Lower leg skin (tissue), 3 donors: Measurements from ENCODE around the gene HAUS3.

ENCODE experiments used
- POLR2A ChIP-seq, 2 donors: fragments of 450-650 bp; IDR thresholded peaks; one replicate each; pipeline ENCODE4 v1.6.1; 2016 to 2017; ENCODE audit warnings: antibody characterized with exemption in 2 of 2, mild to moderate bottlenecking in 1 of 2, moderate library complexity in 1 of 2
- TF ChIP-seq, protein P1 (sequence below), 3 donors: fragments of 450-650 bp; IDR thresholded peaks; one replicate each; pipeline ENCODE4 v1.5.1; 2016; ENCODE audit warnings: antibody characterized with exemption in 3 of 3, mild to moderate bottlenecking in 3 of 3, moderate library complexity in 2 of 3

DNA sequence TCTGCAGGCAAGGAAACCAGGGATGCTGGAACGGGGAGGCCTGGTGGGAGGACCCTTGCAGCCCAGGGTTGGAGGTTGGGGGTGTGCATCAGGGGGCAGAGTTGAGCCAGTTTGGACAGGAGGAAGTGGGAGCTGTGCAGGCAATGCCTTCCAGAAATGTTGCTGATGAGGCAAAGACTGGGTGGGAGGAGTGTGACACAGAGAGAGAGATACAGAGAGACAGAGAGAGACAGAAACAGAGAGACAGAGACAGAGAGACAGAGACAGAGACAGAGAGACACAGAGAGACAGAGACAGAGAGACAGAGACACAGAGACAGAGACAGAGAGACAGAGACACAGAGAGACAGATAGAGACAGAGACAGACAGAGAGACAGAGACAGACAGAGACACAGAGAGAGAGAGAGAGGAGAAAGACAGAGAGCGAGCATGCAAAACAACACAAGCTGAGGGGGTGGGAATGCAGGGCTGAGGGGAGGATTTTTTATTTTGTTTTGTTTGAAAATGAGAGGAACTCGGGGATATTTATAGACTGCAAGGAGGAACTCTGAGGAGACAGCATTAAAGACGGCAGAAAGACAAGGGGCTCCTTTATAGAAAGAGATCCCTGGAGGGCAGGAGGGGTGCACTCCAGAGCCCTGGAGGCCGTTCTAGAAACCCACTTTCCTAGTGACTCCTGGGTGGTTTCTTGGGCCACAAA, 1.9 kb upstream of the HAUS3 start:
- TF ChIP-seq, protein P1, sequence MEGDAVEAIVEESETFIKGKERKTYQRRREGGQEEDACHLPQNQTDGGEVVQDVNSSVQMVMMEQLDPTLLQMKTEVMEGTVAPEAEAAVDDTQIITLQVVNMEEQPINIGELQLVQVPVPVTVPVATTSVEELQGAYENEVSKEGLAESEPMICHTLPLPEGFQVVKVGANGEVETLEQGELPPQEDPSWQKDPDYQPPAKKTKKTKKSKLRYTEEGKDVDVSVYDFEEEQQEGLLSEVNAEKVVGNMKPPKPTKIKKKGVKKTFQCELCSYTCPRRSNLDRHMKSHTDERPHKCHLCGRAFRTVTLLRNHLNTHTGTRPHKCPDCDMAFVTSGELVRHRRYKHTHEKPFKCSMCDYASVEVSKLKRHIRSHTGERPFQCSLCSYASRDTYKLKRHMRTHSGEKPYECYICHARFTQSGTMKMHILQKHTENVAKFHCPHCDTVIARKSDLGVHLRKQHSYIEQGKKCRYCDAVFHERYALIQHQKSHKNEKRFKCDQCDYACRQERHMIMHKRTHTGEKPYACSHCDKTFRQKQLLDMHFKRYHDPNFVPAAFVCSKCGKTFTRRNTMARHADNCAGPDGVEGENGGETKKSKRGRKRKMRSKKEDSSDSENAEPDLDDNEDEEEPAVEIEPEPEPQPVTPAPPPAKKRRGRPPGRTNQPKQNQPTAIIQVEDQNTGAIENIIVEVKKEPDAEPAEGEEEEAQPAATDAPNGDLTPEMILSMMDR (IDR thresholded peaks at IDR 0.05) = no peak
- no peak for TF ChIP-seq POLR2A (IDR thresholded peaks at IDR 0.05)
